K562 (cell line): ENCODE measurements around the gene FAM124B. TPM values are rescaled to one million over a fixed set of nuclear protein-coding genes. Genes with fewer than 3 reads are reported as not detected.

Experiments
- ATAC-seq: fragments of 200-7000 bp; cut with Tn5 transposase; 3 replicates; pipeline ENCODE4 v1.9.1; 2020; ENCODE audit warnings: moderate library complexity
- BruUV-seq: library from RNA; stranded (reverse); fragments of 400-500 nt; replicated peaks from 2 replicates; lab custom pipeline; 2021; lab: Mats Ljungman, UMichigan
- CTCF ChIA-PET: fragments of 300-600 bp; formaldehyde crosslinking; extraction: SDS; loops from one replicate; lab custom pipeline; 2021; ENCODE audit warnings: low intra/inter-chr PET ratio; lab: Yijun Ruan, JAX
- POLR2A ChIA-PET: fragments of 300-600, 350-650 bp; sonication (Branson Sonifier 250); formaldehyde crosslinking; extraction: SDS; loops from one replicate; lab custom pipeline; 2021; ENCODE audit warnings: antibody characterized with exemption, inconsistent platforms; lab: Yijun Ruan, JAX
- DNase-seq, 4 experiments: peaks; one replicate each; pipeline versions ENCODE4 v3.0.0 to v3.0.0-alpha.2; 2011 to 2018; ENCODE audit warnings: low spot score in 3 of 4, mixed read lengths in 3 of 4; ENCODE audit errors: extremely low read depth in 1 of 4
- FAIRE-seq: peaks from 2 replicates; lab custom pipeline; 2011; peaks lifted over from hg19 to GRCh38; lab: Jason Lieb, UNC
- H2AFZ ChIP-seq: 2 replicates; pipeline ENCODE4 v1.6.0; 2011; ENCODE audit warnings: low read depth, low read length, control low read depth, inconsistent platforms
- H3K27ac ChIP-seq: fragments of 200-600 bp; 3 replicates; pipeline ENCODE4 v1.8.0; 2011; ENCODE audit warnings: low read depth, mild to moderate bottlenecking, control low read depth, inconsistent platforms, low read length, moderate library complexity, mixed read lengths; ENCODE audit errors: extremely low read depth
- H3K27me3 ChIP-seq, 2 experiments: fragments of 300-600 bp in 1 of 2; 2 replicates in 1 of 2; 3 replicates in 1 of 2; pipeline versions ENCODE4 v1.6.0 to v1.8.0; 2011; ENCODE audit warnings: inconsistent platforms in 2 of 2, low read length in 2 of 2, mild to moderate bottlenecking in 1 of 2, mixed read lengths in 1 of 2, moderate library complexity in 1 of 2; ENCODE audit not compliant: control insufficient read depth in 2 of 2, insufficient read depth in 2 of 2
- H3K36me3 ChIP-seq: fragments of 300-600 bp; 3 replicates; pipeline ENCODE4 v1.8.0; 2011; ENCODE audit warnings: mild to moderate bottlenecking, low read length, inconsistent platforms; ENCODE audit not compliant: control insufficient read depth, insufficient read depth
- H3K4me1 ChIP-seq, 2 experiments: fragments of 200-600 bp in 1 of 2; replicated peaks in 1 of 2; 2 replicates in 1 of 2; 3 replicates in 1 of 2; pipeline versions ENCODE4 v1.5.1 to v1.8.0; 2011; ENCODE audit warnings: inconsistent platforms in 2 of 2, low read length in 2 of 2, mild to moderate bottlenecking in 1 of 2, mixed read lengths in 1 of 2, moderate library complexity in 1 of 2; ENCODE audit not compliant: control insufficient read depth in 2 of 2, insufficient read depth in 2 of 2
- H3K4me2 ChIP-seq: 2 replicates; pipeline ENCODE4 v1.6.1; 2011; ENCODE audit warnings: low read length, control low read depth, inconsistent platforms, mixed read lengths; ENCODE audit not compliant: insufficient read depth
- H3K4me3 ChIP-seq: fragments of 200-600 bp; sonication (generic), shearing (Covaris generic); 2 replicates; pipeline ENCODE4 v1.5.1; 2016; ENCODE audit warnings: control low read depth, inconsistent platforms
- H3K79me2 ChIP-seq: fragments of 200-600 bp; 3 replicates; pipeline ENCODE4 v1.8.0; 2011; ENCODE audit warnings: low read length, inconsistent platforms; ENCODE audit not compliant: control insufficient read depth, insufficient read depth
- H3K9ac ChIP-seq, 2 experiments: 2 replicates each; pipeline versions ENCODE4 v1.6.0 to v1.6.1; 2011; ENCODE audit warnings: low read depth in 2 of 2, low read length in 2 of 2, control low read depth in 1 of 2, inconsistent platforms in 1 of 2, mild to moderate bottlenecking in 1 of 2, mixed read lengths in 1 of 2; ENCODE audit not compliant: insufficient read depth in 1 of 2
- H3K9me1 ChIP-seq: one replicate; pipeline ENCODE4 v1.6.0; 2011; ENCODE audit warnings: inconsistent platforms, mild to moderate bottlenecking, low read length, moderate library complexity; ENCODE audit not compliant: control insufficient read depth, insufficient read depth
- H3K9me3 ChIP-seq: replicated peaks from 2 replicates; pipeline ENCODE4 v1.5.1; 2011; ENCODE audit warnings: low read depth, low read length, inconsistent platforms; ENCODE audit not compliant: control insufficient read depth, insufficient read depth
- H4K20me1 ChIP-seq: replicated peaks from 2 replicates; pipeline ENCODE4 v1.6.1; 2011; ENCODE audit warnings: low read length, inconsistent platforms, mixed read lengths; ENCODE audit not compliant: control insufficient read depth, insufficient read depth
- CREBBP ChIP-seq: IDR thresholded peaks from one replicate; pipeline ENCODE4 v1.6.1; 2012; ENCODE audit warnings: low read depth, mild to moderate bottlenecking, control low read depth, inconsistent platforms, low read length
- GTF2B ChIP-seq: IDR thresholded peaks from 2 replicates; pipeline ENCODE4 v1.6.1; 2011; ENCODE audit not compliant: insufficient read length; ENCODE audit errors: extremely low read depth
- PCBP1 ChIP-seq: fragments of 200-400 bp; formaldehyde crosslinking; IDR thresholded peaks from 2 replicates; pipeline ENCODE4 v1.6.1; 2018; ENCODE audit warnings: mild to moderate bottlenecking, low read depth, low read length; ENCODE audit not compliant: poor library complexity, severe bottlenecking
- POLR3A ChIP-seq: IDR thresholded peaks from 2 replicates; pipeline ENCODE4 v1.6.1; 2011; ENCODE audit warnings: borderline replicate concordance, mild to moderate bottlenecking, moderate library complexity; ENCODE audit not compliant: insufficient read length, insufficient read depth; ENCODE audit errors: extremely low read depth
- PRPF4 ChIP-seq: fragments of 200-400 bp; formaldehyde crosslinking; IDR thresholded peaks from one replicate; pipeline ENCODE4 v1.6.1; 2017; ENCODE audit warnings: low read length, low read depth, mild to moderate bottlenecking; ENCODE audit not compliant: insufficient read depth, poor library complexity, severe bottlenecking
- SNIP1 ChIP-seq: fragments of 450-650 bp; IDR thresholded peaks from 2 replicates; pipeline ENCODE4 v1.7.1; 2017; ENCODE audit warnings: low read depth, mild to moderate bottlenecking
- SRSF3 ChIP-seq: fragments of 200-400 bp; formaldehyde crosslinking; IDR thresholded peaks from 2 replicates; pipeline ENCODE4 v1.6.1; 2016; ENCODE audit warnings: mild to moderate bottlenecking, low read length, moderate library complexity; ENCODE audit not compliant: insufficient read depth
- SRSF7 ChIP-seq: fragments of 200-400 bp; formaldehyde crosslinking; optimal IDR thresholded peaks from 2 replicates; pipeline ENCODE3; 2017; ENCODE audit warnings: mild to moderate bottlenecking, low read depth, low read length
- TOE1 ChIP-seq, 2 experiments: fragments of 450-650 bp in 1 of 2; sonication (generic) in 1 of 2; formaldehyde crosslinking in 1 of 2; IDR thresholded peaks; 2 replicates each; pipeline versions ENCODE4 v1.7.1 to v1.8.0; 2016 to 2022; ENCODE audit warnings: borderline replicate concordance in 2 of 2, mild to moderate bottlenecking in 2 of 2, antibody characterized with exemption in 1 of 2, inconsistent platforms in 1 of 2, low read depth in 1 of 2, missing genetic modification reagents in 1 of 2, moderate library complexity in 1 of 2
- TRIM28 ChIP-seq: fragments of 450-650 bp; IDR thresholded peaks from 2 replicates; pipeline ENCODE4 v1.6.1; 2017
- ZFPM2 ChIP-seq: fragments of 250-450 bp; sonication (Bioruptor Pico); IDR thresholded peaks from 2 replicates; pipeline ENCODE4 v1.5.1; 2022; ENCODE audit warnings: mild to moderate bottlenecking
- ZNF253 ChIP-seq: fragments of 250-450 bp; sonication (Bioruptor Pico); conservative IDR thresholded peaks from 2 replicates; pipeline ENCODE4 v1.6.1; 2021; ENCODE audit warnings: mild to moderate bottlenecking
- ZNF695 ChIP-seq: fragments of 450-650 bp; formaldehyde crosslinking; IDR thresholded peaks from 2 replicates; pipeline ENCODE4 v1.4.0; 2020; ENCODE audit warnings: mild to moderate bottlenecking, moderate library complexity
- ZNF778 ChIP-seq: fragments of 450-650 bp; formaldehyde crosslinking; IDR thresholded peaks from 2 replicates; pipeline ENCODE4 v1.4.0; 2020; ENCODE audit warnings: mild to moderate bottlenecking, moderate library complexity
- WGBS: fragments of 100-300 bp; shearing (Covaris generic); methylation state at CpG from one replicate; pipeline ENCODE4 v1.1.6; 2016; ENCODE audit warnings: low coverage, mixed read lengths; ENCODE audit not compliant: insufficient coverage; ENCODE audit errors: missing lambda C conversion rate; 5-methylcytosine and 5-hydroxymethylcytosine counted together
- in situ Hi-C: fragments of 300-500 bp; cut with MboI; formaldehyde crosslinking; loops from 4 replicates; pipeline ENCODE4 v1.15.0; 2018; ENCODE audit warnings: inconsistent platforms, mixed read lengths
- intact Hi-C: fragments of 100-400 bp; cut with micrococcal nuclease; formaldehyde crosslinking; loops from 2 replicates; pipeline ENCODE4 v1.14.2; 2022
- polyA plus RNA-seq, 8 experiments: library from polyadenylated mRNA; depleted of rRNA in 4 of 8; stranded (reverse) in 5 of 8; unstranded in 3 of 8; fragments of >200 nt; fragmentation: Nextera tagmentation in 2 of 8; fragmentation: Illumina TruSeq in 1 of 8; extraction: Ambion mirVana in 2 of 8; extraction: Trizol in 1 of 8; gene quantifications; 2 replicates each; pipeline versions ENCODE4 v1.2.1 to v1.2.3, GENCODE V29; 2011 to 2014; ENCODE audit warnings: inconsistent platforms in 1 of 8, missing spikeins in 1 of 8
- total RNA-seq, 7 experiments: library from RNA; depleted of rRNA in 6 of 7; stranded (reverse); fragments of >200 nt in 6 of 7; fragmentation: Illumina TruSeq in 2 of 7; extraction: Trizol in 2 of 7; gene quantifications; 2 replicates each; pipeline versions ENCODE4 v1.2.1 to v1.2.3, GENCODE V29; 2011 to 2021; ENCODE audit warnings: low replicate concordance in 1 of 7
- TF ChIP-seq, protein P1 (sequence below): fragments of 200-800 bp; sonication (Bioruptor generic); IDR thresholded peaks from 2 replicates; pipeline ENCODE4 v1.6.1; 2016; ENCODE audit warnings: missing genetic modification characterization, missing compliant biosample characterization

FAM124B gene
- total and polyA plus RNA-seq, 9 of the 15 experiments (the other 6 are each of a cell fraction or from before 2014, with no cell fraction given), result 6.2 to 21.4 (median 9.3) TPM

GRCh38 chr2:224428787-224429440 lies 27.0 kb upstream of the FAM124B start:
- no peaks in the 10 kb centered on the region; the same call in 1 of the 2 replicates for H3K9me3 ChIP-seq
- no peaks in the 10 kb centered on the region for H3K36me3 ChIP-seq
- no peak for FAIRE-seq
- in situ Hi-C loops, result no loop called here
- H3K27ac ChIP-seq, result no peak overlapping the region
- 0% methylated on average over 1 of the region's 3 CpGs for WGBS
- no peaks in the 10 kb centered on the region for H4K20me1 ChIP-seq
- BruUV-seq, result no TSS peak
- POLR2A ChIA-PET, result no interaction called here
- no peak overlapping the region for H3K9ac ChIP-seq
- no peaks in the 10 kb centered on the region for H3K27me3 ChIP-seq
- H3K4me3 ChIP-seq, result no peak overlapping the region
- ATAC-seq, result no peak
- intact Hi-C loops, result no loop called here
- H3K4me1 ChIP-seq, result no peaks in the 10 kb centered on the region; a peak in 1 of 5 replicates
- H2AFZ ChIP-seq, result no peak overlapping the region
- CTCF ChIA-PET, result no interaction called here
- H3K4me2 ChIP-seq, result no peak overlapping the region
- DNase-seq, result no peak
- no peaks in the 10 kb centered on the region for H3K79me2 ChIP-seq
- no peaks in the 10 kb centered on the region for H3K9me1 ChIP-seq
- TF ChIP-seq POLR3A, result no peak
- no peak for TF ChIP-seq GTF2B
- no peak for TF ChIP-seq CREBBP
- TF ChIP-seq SRSF3, result no peak
- no peak for TF ChIP-seq ZNF253 (CRISPR knock-in tag)
- no peak for TF ChIP-seq ZFPM2 (CRISPR knock-in tag)
- TF ChIP-seq PCBP1, result no peak
- no peak for TF ChIP-seq ZNF778
- TF ChIP-seq TOE1 (IDR thresholded peaks at IDR 0.05; ENCODE audit: borderline replicate concordance), result no peak
- no peak for TF ChIP-seq TOE1 (CRISPR knock-in tag; IDR thresholded peaks at IDR 0.05; ENCODE audit: borderline replicate concordance, low read depth)
- TF ChIP-seq TRIM28, result no peak
- TF ChIP-seq, protein P1, sequence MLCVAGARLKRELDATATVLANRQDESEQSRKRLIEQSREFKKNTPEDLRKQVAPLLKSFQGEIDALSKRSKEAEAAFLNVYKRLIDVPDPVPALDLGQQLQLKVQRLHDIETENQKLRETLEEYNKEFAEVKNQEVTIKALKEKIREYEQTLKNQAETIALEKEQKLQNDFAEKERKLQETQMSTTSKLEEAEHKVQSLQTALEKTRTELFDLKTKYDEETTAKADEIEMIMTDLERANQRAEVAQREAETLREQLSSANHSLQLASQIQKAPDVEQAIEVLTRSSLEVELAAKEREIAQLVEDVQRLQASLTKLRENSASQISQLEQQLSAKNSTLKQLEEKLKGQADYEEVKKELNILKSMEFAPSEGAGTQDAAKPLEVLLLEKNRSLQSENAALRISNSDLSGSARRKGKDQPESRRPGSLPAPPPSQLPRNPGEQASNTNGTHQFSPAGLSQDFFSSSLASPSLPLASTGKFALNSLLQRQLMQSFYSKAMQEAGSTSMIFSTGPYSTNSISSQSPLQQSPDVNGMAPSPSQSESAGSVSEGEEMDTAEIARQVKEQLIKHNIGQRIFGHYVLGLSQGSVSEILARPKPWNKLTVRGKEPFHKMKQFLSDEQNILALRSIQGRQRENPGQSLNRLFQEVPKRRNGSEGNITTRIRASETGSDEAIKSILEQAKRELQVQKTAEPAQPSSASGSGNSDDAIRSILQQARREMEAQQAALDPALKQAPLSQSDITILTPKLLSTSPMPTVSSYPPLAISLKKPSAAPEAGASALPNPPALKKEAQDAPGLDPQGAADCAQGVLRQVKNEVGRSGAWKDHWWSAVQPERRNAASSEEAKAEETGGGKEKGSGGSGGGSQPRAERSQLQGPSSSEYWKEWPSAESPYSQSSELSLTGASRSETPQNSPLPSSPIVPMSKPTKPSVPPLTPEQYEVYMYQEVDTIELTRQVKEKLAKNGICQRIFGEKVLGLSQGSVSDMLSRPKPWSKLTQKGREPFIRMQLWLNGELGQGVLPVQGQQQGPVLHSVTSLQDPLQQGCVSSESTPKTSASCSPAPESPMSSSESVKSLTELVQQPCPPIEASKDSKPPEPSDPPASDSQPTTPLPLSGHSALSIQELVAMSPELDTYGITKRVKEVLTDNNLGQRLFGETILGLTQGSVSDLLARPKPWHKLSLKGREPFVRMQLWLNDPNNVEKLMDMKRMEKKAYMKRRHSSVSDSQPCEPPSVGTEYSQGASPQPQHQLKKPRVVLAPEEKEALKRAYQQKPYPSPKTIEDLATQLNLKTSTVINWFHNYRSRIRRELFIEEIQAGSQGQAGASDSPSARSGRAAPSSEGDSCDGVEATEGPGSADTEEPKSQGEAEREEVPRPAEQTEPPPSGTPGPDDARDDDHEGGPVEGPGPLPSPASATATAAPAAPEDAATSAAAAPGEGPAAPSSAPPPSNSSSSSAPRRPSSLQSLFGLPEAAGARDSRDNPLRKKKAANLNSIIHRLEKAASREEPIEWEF, result no peak
- no peak for TF ChIP-seq SRSF7
- TF ChIP-seq ZNF695 (CRISPR knock-in tag), result no peak
- TF ChIP-seq PRPF4, result no peak
- TF ChIP-seq SNIP1, result no peak
